WTC11 (cell line): Measurements from ENCODE around the gene RPAIN. TPM values are rescaled to one million over a fixed set of nuclear protein-coding genes. Genes with fewer than 3 reads are reported as not detected.
A peak's percentile ranks its signal among the peaks of the same experiment; 100 is the strongest.

Experiments
- ATAC-seq: fragments of 200-7000 bp; cut with Tn5 transposase; 2 replicates; pipeline ENCODE4 v1.10.0; 2021; ENCODE audit warnings: mild to moderate bottlenecking, moderate library complexity
- CTCF ChIA-PET: fragments of 300-600 bp; sonication (Branson Sonifier 250); formaldehyde crosslinking; loops from one replicate; lab custom pipeline; 2021; ENCODE audit warnings: antibody characterized with exemption; lab: Charles Lee
- POLR2A ChIA-PET: fragments of 350-600 bp; sonication (Branson Sonifier 250); formaldehyde crosslinking; loops from one replicate; lab custom pipeline; 2021; ENCODE audit warnings: antibody characterized with exemption; lab: Charles Lee
- DNase-seq: peaks from one replicate; pipeline ENCODE4 v3.0.0; 2021; ENCODE audit warnings: low spot score
- H3K27ac Mint-ChIP-seq: 2 replicates; pipeline ENCODE4 v1.8.0; 2021; ENCODE audit warnings: mixed read lengths
- H3K27me3 Mint-ChIP-seq: 2 replicates; pipeline ENCODE4 v1.8.0; 2021; ENCODE audit warnings: low read depth, mild to moderate bottlenecking, moderate library complexity, mixed read lengths
- H3K36me3 Mint-ChIP-seq: 2 replicates; pipeline ENCODE4 v1.8.0; 2021; ENCODE audit warnings: mixed read lengths
- H3K4me1 Mint-ChIP-seq: 2 replicates; pipeline ENCODE4 v1.8.0; 2022; ENCODE audit warnings: mixed read lengths
- H3K4me3 Mint-ChIP-seq: 2 replicates; pipeline ENCODE4 v1.8.0; 2021; ENCODE audit warnings: mild to moderate bottlenecking, moderate library complexity, mixed read lengths
- H3K9me3 Mint-ChIP-seq: 2 replicates; pipeline ENCODE4 v1.8.0; 2021; ENCODE audit warnings: mixed read lengths
- ATF1 ChIP-seq: sonication (generic); formaldehyde crosslinking; IDR thresholded peaks from 2 replicates; pipeline ENCODE4 v1.8.1; 2023; ENCODE audit warnings: mild to moderate bottlenecking, moderate library complexity, missing genetic modification reagents
- CREM ChIP-seq: sonication (generic); formaldehyde crosslinking; IDR thresholded peaks from 2 replicates; pipeline ENCODE4 v1.8.1; 2022; ENCODE audit warnings: mild to moderate bottlenecking, missing genetic modification reagents, moderate library complexity
- FOXK1 ChIP-seq: sonication (generic); formaldehyde crosslinking; IDR thresholded peaks from 2 replicates; pipeline ENCODE4 v1.8.0; 2022; ENCODE audit warnings: mild to moderate bottlenecking, moderate library complexity, missing genetic modification reagents
- FOXP1 ChIP-seq: sonication (generic); formaldehyde crosslinking; IDR thresholded peaks from 2 replicates; pipeline ENCODE4 v1.8.0; 2022; ENCODE audit warnings: missing genetic modification reagents, mild to moderate bottlenecking, moderate library complexity, borderline replicate concordance
- GRHL2 ChIP-seq: fragments of 250-450 bp; sonication (Bioruptor Pico); IDR thresholded peaks from 2 replicates; pipeline ENCODE4 v1.8.0; 2022; ENCODE audit warnings: mild to moderate bottlenecking, moderate library complexity; ENCODE audit not compliant: insufficient replicate concordance, severe bottlenecking
- JAZF1 ChIP-seq: fragments of 250-450 bp; sonication (Bioruptor Pico); IDR thresholded peaks from 2 replicates; pipeline ENCODE4 v1.9.0; 2021; ENCODE audit warnings: moderate library complexity, mild to moderate bottlenecking, inconsistent platforms
- NFYB ChIP-seq: sonication (generic); formaldehyde crosslinking; conservative IDR thresholded peaks from 2 replicates; pipeline ENCODE4 v1.8.0; 2022; ENCODE audit warnings: low read depth, missing genetic modification reagents
- RELA ChIP-seq: sonication (generic); formaldehyde crosslinking; IDR thresholded peaks from 2 replicates; pipeline ENCODE4 v1.8.1; 2022; ENCODE audit warnings: missing genetic modification reagents, mild to moderate bottlenecking, borderline replicate concordance
- RORB ChIP-seq: fragments of 250-450 bp; sonication (Bioruptor Pico); IDR thresholded peaks from 2 replicates; pipeline ENCODE4 v1.9.0; 2021; ENCODE audit warnings: mild to moderate bottlenecking
- TEAD1 ChIP-seq: sonication (generic); formaldehyde crosslinking; IDR thresholded peaks from 2 replicates; pipeline ENCODE4 v1.8.0; 2022; ENCODE audit warnings: mild to moderate bottlenecking, missing genetic modification reagents
- ZNF232 ChIP-seq: sonication (generic); formaldehyde crosslinking; IDR thresholded peaks from 2 replicates; pipeline ENCODE4 v1.8.0; 2022; ENCODE audit warnings: mild to moderate bottlenecking, missing genetic modification reagents
- ZNF416 ChIP-seq: fragments of 250-450 bp; sonication (Bioruptor Pico); IDR thresholded peaks from 2 replicates; pipeline ENCODE4 v1.9.0; 2021; ENCODE audit warnings: mild to moderate bottlenecking, inconsistent platforms
- total RNA-seq: library from RNA; stranded (reverse); gene quantifications from 3 replicates; pipeline ENCODE4 v1.2.3, GENCODE V29; 2021
- TF ChIP-seq, protein P1 (sequence below): sonication (generic); formaldehyde crosslinking; IDR thresholded peaks from 2 replicates; pipeline ENCODE4 v1.8.1; 2023; ENCODE audit warnings: mild to moderate bottlenecking, missing genetic modification reagents, moderate library complexity
- TF ChIP-seq, protein P2 (sequence below): sonication (generic); formaldehyde crosslinking; IDR thresholded peaks from 2 replicates; pipeline ENCODE4 v1.8.1; 2023; ENCODE audit warnings: mild to moderate bottlenecking, missing genetic modification reagents, moderate library complexity
- TF ChIP-seq, protein P3 (sequence below): sonication (generic); formaldehyde crosslinking; IDR thresholded peaks from 2 replicates; pipeline ENCODE4 v1.8.0; 2022; ENCODE audit warnings: mild to moderate bottlenecking, missing genetic modification reagents
- TF ChIP-seq, protein P4 (sequence below): sonication (generic); formaldehyde crosslinking; IDR thresholded peaks from 2 replicates; pipeline ENCODE4 v1.8.1; 2023; ENCODE audit warnings: mild to moderate bottlenecking, missing genetic modification reagents
- TF ChIP-seq, protein P5 (sequence below): sonication (generic); formaldehyde crosslinking; IDR thresholded peaks from 2 replicates; pipeline ENCODE4 v1.8.0; 2022; ENCODE audit warnings: mild to moderate bottlenecking, missing genetic modification reagents
- TF ChIP-seq, protein P6 (sequence below): fragments of 250-450 bp; sonication (Bioruptor Pico); IDR thresholded peaks from 2 replicates; pipeline ENCODE4 v1.9.0; 2021; ENCODE audit warnings: mild to moderate bottlenecking

RPAIN gene
- total RNA-seq, 1 experiment from 2014 or later, result 67.8 TPM

DNA sequence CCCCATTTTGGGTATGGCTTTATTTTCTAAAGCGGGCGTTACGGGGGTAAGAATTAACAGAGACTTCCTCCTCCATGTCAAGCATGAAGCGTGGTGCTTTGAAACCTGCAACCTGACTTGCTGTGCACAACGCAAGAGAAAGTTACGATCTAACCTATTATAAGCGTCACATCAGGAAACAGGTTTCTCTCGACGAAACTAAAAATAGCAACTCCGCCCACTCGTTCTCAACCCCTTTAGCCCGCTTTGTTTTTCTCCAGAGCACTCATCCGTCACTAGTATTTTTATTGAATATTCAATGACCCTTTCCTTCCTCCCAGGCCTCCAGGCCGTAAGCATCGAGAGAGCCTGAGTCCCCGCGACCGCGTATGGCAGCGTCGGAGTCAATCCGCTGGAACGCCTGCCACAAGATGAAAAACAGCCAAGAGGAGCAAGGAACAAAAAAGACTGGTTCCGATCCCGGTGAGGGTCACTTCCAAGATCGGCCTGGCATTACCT is 1.1 kb upstream of the RPAIN start:
- peaks cover 26% of the 10 kb centered on the region for H3K36me3 Mint-ChIP-seq
- H3K4me1 Mint-ChIP-seq, result peaks cover 11% of the 10 kb centered on the region
- H3K27ac Mint-ChIP-seq, result peak overlapping the region; percentile 99
- ATAC-seq (no peak), DNase-seq (no peak)
- ChIA-PET CTCF (interaction anchor here (0.6 to 2.4 kb wide), 7 partner anchors 12 to 163 kb away, joined by 3 to 26 read pairs (median 5); partner anchors contain the start of genes C1QBP, DERL2, DHX33 and MIS12), POLR2A (interaction anchor here (0.6 to 1.7 kb wide), 11 partner anchors 8 to 81 kb away, joined by 3 to 10 read pairs (median 3); partner anchors contain the start of genes C1QBP and DHX33)
- TF ChIP-seq, protein P1, sequence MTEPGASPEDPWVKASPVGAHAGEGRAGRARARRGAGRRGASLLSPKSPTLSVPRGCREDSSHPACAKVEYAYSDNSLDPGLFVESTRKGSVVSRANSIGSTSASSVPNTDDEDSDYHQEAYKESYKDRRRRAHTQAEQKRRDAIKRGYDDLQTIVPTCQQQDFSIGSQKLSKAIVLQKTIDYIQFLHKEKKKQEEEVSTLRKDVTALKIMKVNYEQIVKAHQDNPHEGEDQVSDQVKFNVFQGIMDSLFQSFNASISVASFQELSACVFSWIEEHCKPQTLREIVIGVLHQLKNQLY (CRISPR knock-in tag), result no peak
- TF ChIP-seq, protein P2, sequence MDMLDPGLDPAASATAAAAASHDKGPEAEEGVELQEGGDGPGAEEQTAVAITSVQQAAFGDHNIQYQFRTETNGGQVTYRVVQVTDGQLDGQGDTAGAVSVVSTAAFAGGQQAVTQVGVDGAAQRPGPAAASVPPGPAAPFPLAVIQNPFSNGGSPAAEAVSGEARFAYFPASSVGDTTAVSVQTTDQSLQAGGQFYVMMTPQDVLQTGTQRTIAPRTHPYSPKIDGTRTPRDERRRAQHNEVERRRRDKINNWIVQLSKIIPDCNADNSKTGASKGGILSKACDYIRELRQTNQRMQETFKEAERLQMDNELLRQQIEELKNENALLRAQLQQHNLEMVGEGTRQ (CRISPR knock-in tag), result no peak
- TF ChIP-seq, protein P3, sequence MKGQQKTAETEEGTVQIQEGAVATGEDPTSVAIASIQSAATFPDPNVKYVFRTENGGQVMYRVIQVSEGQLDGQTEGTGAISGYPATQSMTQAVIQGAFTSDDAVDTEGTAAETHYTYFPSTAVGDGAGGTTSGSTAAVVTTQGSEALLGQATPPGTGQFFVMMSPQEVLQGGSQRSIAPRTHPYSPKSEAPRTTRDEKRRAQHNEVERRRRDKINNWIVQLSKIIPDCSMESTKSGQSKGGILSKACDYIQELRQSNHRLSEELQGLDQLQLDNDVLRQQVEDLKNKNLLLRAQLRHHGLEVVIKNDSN, result no peak
- no peak for TF ChIP-seq JAZF1 (CRISPR knock-in tag)
- peak overlapping the region; percentile 100 for H3K4me3 Mint-ChIP-seq
- no peaks in the 10 kb centered on the region for H3K27me3 Mint-ChIP-seq
- H3K9me3 Mint-ChIP-seq, result no peaks in the 10 kb centered on the region

DNA sequence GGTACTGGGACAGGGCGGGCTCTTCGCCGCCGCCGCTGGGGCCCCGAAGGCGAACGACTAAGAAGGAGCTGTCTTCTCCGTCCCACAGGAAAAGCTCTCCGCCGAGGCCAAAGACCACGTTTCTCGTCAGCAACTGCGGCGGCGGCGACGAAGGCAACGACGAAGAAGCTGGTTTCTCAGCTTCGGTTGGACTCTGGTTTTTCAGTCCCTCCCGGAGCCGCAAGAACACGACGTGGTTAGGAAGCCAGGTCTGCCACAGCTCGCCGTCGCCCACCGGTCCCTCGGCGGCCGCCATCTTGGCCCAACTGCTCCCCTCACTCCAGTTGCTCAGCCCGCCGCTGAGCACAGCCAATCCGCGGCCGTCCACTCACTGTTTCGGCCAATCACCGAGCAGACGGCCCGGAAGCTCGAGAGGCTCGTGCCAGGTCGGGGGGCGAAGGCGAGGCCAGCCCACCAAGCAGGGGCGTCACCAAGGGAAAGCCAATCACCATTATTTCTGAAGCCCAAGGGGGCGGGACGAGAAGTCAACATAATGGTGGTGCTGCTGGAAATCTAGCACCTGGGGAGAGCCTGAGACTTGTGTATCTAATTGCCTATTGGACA is 525 bp upstream of the RPAIN start, which contains the start of gene NUP88:
NUP88 (minus strand) TSS at position 307 of the 603 bp plus-strand sequence; CDS start at position 295, 12 bp downstream.
- peak; percentile 98 for ATAC-seq
- POLR2A ChIA-PET, result interaction anchor here (0.6 to 1.7 kb wide), 12 partner anchors 9 to 80 kb away, joined by 3 to 10 read pairs (median 3); partner anchors contain the start of genes C1QBP and DHX33
- peaks cover 11% of the 10 kb centered on the region for H3K4me1 Mint-ChIP-seq
- H3K4me3 Mint-ChIP-seq, result peak within 1 kb of the TSS; percentile 100
- H3K27me3 Mint-ChIP-seq, result no peaks in the 10 kb centered on the region
- peaks cover 26% of the 10 kb centered on the region for H3K36me3 Mint-ChIP-seq
- H3K9me3 Mint-ChIP-seq, result no peaks in the 10 kb centered on the region
- H3K27ac Mint-ChIP-seq, result peak within 1 kb of the TSS; percentile 99
- CTCF ChIA-PET, result interaction anchor here (0.6 to 1.3 kb wide), 6 partner anchors 12 to 164 kb away, joined by 3 to 26 read pairs (median 4); partner anchors contain the start of genes C1QBP, DERL2, DHX33 and MIS12
- peak; percentile 97 for DNase-seq
- TF ChIP-seq, protein P3, result peak; percentile 47; the same call in 1 of the 2 replicates
- TF ChIP-seq GRHL2 (CRISPR knock-in tag) (no peak), ZNF416 (CRISPR knock-in tag) (0 out of 2 replicates have a peak, but pooled peaks have one; percentile 54), CREM (CRISPR knock-in tag) (0 out of 2 replicates have a peak, but pooled peaks have one; percentile 8), RORB (CRISPR knock-in tag) (no peak), ZNF232 (CRISPR knock-in tag) (0 out of 2 replicates have a peak, but pooled peaks have one; percentile 52), ATF1 (CRISPR knock-in tag) (0 out of 2 replicates have a peak, but pooled peaks have one; percentile 27), RELA (CRISPR knock-in tag) (no peak), FOXP1 (CRISPR knock-in tag) (peak; percentile 79; the same call in 1 of the 2 replicates), NFYB (CRISPR knock-in tag) (peak; percentile 91), FOXK1 (peak; percentile 63; the same call in 1 of the 2 replicates), TEAD1 (CRISPR knock-in tag) (peak; percentile 65; the same call in 1 of the 2 replicates)
- TF ChIP-seq, protein P4, sequence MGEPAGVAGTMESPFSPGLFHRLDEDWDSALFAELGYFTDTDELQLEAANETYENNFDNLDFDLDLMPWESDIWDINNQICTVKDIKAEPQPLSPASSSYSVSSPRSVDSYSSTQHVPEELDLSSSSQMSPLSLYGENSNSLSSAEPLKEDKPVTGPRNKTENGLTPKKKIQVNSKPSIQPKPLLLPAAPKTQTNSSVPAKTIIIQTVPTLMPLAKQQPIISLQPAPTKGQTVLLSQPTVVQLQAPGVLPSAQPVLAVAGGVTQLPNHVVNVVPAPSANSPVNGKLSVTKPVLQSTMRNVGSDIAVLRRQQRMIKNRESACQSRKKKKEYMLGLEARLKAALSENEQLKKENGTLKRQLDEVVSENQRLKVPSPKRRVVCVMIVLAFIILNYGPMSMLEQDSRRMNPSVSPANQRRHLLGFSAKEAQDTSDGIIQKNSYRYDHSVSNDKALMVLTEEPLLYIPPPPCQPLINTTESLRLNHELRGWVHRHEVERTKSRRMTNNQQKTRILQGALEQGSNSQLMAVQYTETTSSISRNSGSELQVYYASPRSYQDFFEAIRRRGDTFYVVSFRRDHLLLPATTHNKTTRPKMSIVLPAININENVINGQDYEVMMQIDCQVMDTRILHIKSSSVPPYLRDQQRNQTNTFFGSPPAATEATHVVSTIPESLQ (CRISPR knock-in tag), result no peak
- TF ChIP-seq, protein P5, sequence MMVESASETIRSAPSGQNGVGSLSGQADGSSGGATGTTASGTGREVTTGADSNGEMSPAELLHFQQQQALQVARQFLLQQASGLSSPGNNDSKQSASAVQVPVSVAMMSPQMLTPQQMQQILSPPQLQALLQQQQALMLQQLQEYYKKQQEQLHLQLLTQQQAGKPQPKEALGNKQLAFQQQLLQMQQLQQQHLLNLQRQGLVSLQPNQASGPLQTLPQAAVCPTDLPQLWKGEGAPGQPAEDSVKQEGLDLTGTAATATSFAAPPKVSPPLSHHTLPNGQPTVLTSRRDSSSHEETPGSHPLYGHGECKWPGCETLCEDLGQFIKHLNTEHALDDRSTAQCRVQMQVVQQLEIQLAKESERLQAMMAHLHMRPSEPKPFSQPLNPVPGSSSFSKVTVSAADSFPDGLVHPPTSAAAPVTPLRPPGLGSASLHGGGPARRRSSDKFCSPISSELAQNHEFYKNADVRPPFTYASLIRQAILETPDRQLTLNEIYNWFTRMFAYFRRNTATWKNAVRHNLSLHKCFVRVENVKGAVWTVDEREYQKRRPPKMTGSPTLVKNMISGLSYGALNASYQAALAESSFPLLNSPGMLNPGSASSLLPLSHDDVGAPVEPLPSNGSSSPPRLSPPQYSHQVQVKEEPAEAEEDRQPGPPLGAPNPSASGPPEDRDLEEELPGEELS (CRISPR knock-in tag), result peak; percentile 49; the same call in 1 of the 2 replicates
- TF ChIP-seq, protein P6, sequence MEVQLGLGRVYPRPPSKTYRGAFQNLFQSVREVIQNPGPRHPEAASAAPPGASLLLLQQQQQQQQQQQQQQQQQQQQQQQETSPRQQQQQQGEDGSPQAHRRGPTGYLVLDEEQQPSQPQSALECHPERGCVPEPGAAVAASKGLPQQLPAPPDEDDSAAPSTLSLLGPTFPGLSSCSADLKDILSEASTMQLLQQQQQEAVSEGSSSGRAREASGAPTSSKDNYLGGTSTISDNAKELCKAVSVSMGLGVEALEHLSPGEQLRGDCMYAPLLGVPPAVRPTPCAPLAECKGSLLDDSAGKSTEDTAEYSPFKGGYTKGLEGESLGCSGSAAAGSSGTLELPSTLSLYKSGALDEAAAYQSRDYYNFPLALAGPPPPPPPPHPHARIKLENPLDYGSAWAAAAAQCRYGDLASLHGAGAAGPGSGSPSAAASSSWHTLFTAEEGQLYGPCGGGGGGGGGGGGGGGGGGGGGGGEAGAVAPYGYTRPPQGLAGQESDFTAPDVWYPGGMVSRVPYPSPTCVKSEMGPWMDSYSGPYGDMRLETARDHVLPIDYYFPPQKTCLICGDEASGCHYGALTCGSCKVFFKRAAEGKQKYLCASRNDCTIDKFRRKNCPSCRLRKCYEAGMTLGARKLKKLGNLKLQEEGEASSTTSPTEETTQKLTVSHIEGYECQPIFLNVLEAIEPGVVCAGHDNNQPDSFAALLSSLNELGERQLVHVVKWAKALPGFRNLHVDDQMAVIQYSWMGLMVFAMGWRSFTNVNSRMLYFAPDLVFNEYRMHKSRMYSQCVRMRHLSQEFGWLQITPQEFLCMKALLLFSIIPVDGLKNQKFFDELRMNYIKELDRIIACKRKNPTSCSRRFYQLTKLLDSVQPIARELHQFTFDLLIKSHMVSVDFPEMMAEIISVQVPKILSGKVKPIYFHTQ (CRISPR knock-in tag), result 0 out of 2 replicates have a peak, but pooled peaks have one; percentile 34
- TF ChIP-seq, protein P2 (CRISPR knock-in tag), result peak; percentile 64
